H1 (cell line): Measurements from ENCODE around the gene SMARCD2. TPM values are rescaled to one million over a fixed set of nuclear protein-coding genes. Genes with fewer than 3 reads are reported as not detected.

Source experiments
- CHD7 ChIP-seq: fragments of 300-600 bp; sonication (generic); IDR thresholded peaks from 2 replicates; pipeline ENCODE4 v1.7.1; 2012; ENCODE audit warnings: low read length, moderate library complexity, mild to moderate bottlenecking, inconsistent platforms; ENCODE audit not compliant: insufficient replicate concordance
- EP300 ChIP-seq, 2 experiments: IDR thresholded peaks; 1 replicate in 1 of 2; 2 replicates in 1 of 2; pipeline ENCODE4 v1.6.1; 2011 to 2012; ENCODE audit warnings: low read depth in 2 of 2, low read length in 2 of 2, mild to moderate bottlenecking in 2 of 2, borderline replicate concordance in 1 of 2, inconsistent platforms in 1 of 2, moderate library complexity in 1 of 2
- JUND ChIP-seq: IDR thresholded peaks from 2 replicates; pipeline ENCODE4 v1.6.1; 2011; ENCODE audit warnings: mild to moderate bottlenecking, improper control_type of control experiment, low read length
- PHF8 ChIP-seq: fragments of 200-600 bp; sonication (generic); conservative IDR thresholded peaks from 2 replicates; pipeline ENCODE4 v1.7.1; 2012; ENCODE audit warnings: low read depth, mild to moderate bottlenecking, inconsistent platforms, low read length, moderate library complexity
- POU5F1 ChIP-seq: IDR thresholded peaks from 2 replicates; pipeline ENCODE4 v1.6.1; 2011; ENCODE audit warnings: low read depth, mild to moderate bottlenecking, low read length, moderate library complexity
- RAD21 ChIP-seq, 2 experiments: IDR thresholded peaks in 1 of 2; conservative IDR thresholded peaks in 1 of 2; 2 replicates each; pipeline ENCODE4 v1.6.1; 2011; ENCODE audit warnings: low read depth in 2 of 2, low read length in 2 of 2, improper control_type of control experiment in 1 of 2, inconsistent platforms in 1 of 2, mild to moderate bottlenecking in 1 of 2, moderate library complexity in 1 of 2
- RFX5 ChIP-seq: IDR thresholded peaks from 2 replicates; pipeline ENCODE4 v1.6.1; 2011; ENCODE audit warnings: low read depth, low read length, improper control_type of control experiment, borderline replicate concordance
- SIRT6 ChIP-seq: IDR thresholded peaks from one replicate; pipeline ENCODE4 v1.7.1; 2012; ENCODE audit warnings: low read length, inconsistent platforms
- SRF ChIP-seq: IDR thresholded peaks from 2 replicates; pipeline ENCODE4 v1.6.1; 2011; ENCODE audit warnings: mild to moderate bottlenecking, low read depth, low read length, moderate library complexity
- SUZ12 ChIP-seq: fragments of 200-600 bp; sonication (generic); IDR thresholded peaks from 2 replicates; pipeline ENCODE4 v1.6.1; 2012; ENCODE audit warnings: mild to moderate bottlenecking, inconsistent platforms, low read length, moderate library complexity, mixed read lengths
- TAF7 ChIP-seq: optimal IDR thresholded peaks from 2 replicates; pipeline ENCODE3; 2011; ENCODE audit warnings: low read depth, mild to moderate bottlenecking, inconsistent platforms, low read length, moderate library complexity, borderline replicate concordance
- TBP ChIP-seq: IDR thresholded peaks from 2 replicates; pipeline ENCODE4 v1.6.1; 2011; ENCODE audit warnings: low read depth, low read length, improper control_type of control experiment
- polyA plus RNA-seq, 7 experiments: library from polyadenylated mRNA; depleted of rRNA in 3 of 7; stranded (reverse) in 5 of 7; unstranded in 2 of 7; fragments of >200 nt in 5 of 7; fragments of 200-250 nt in 2 of 7; gene quantifications; 1 replicate in 5 of 7; 2 replicates in 1 of 7; 4 replicates in 1 of 7; pipeline versions ENCODE4 v1.2.1 to v1.2.3, GENCODE V29; 2011 to 2013; ENCODE audit warnings: missing spikeins in 2 of 7, mixed read lengths in 2 of 7
- total RNA-seq: library from RNA; stranded (reverse); fragmentation: NEBNext Ultra II Directional; extraction: Animal tissue kit (Norgen Biotek cat#: 25700); gene quantifications from 2 replicates; pipeline ENCODE4 v1.2.1, GENCODE V29; 2021

Gene SMARCD2
- total and polyA plus RNA-seq, 2 of the 8 experiments (the other 6 are each of a cell fraction or from before 2014, with no cell fraction given) = 90.0 to 92.2 TPM

- TF ChIP-seq CHD7 (no peak), PHF8 (no peak), POU5F1 (no peak), EP300 (IDR thresholded peaks at IDR 0.05; ENCODE audit: borderline replicate concordance in 1 of 2, low read depth in 2 of 2, low read length in 2 of 2) (no peak), TBP (no peak), SIRT6 (no peak), SUZ12 (no peak), JUND (no peak), TAF7 (no peak), RFX5 (no peak), SRF (no peak), RAD21 (IDR thresholded peaks at IDR 0.05 in 1 of 2, conservative IDR thresholded peaks at IDR 0.05 in 1 of 2; ENCODE audit: low read depth in 2 of 2, low read length in 2 of 2) (no peak)
Observed at GRCh38 chr17:63832014-63832413, 10.5 kb downstream of the SMARCD2 start (continued).
